GM18867 (cell line): ENCODE measurements around the gene CARMIL1.

Experiments used
- ATAC-seq: cut with Tn5 transposase; IDR thresholded peaks from one replicate; pipeline ENCODE4 v1.9.1; 2021; ENCODE audit warnings: mild to moderate bottlenecking, moderate library complexity; ENCODE audit not compliant: unreplicated experiment

CARMIL1 gene

GRCh38 chr6:25332165-25332564 is 53.0 kb downstream of the CARMIL1 start:
- ATAC-seq = no peak

GRCh38 chr6:25332655-25333071 is 53.5 kb downstream of the CARMIL1 start:
- no peak for ATAC-seq

GRCh38 chr6:25333471-25333870 is 54.3 kb downstream of the CARMIL1 start:
- ATAC-seq = no peak

DNA sequence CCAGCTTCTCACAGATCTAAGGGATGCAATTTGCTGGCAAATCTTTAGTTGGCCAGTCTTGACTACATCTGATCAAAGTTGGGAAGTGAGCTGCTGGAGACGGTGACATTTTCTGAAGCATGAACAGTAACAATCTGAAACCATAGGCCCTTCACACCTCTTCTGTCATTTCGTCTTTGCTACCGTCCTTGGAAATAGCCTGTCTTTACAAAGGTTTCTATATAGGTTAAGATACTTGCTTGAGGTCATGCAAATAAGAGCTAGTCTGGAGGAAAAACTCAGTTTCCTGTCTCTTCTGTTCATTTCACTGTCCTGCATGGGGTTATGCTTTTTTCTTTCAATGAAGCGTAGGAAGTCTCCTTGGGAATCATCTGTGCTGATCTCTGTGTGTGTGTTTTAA is 55.6 kb downstream of the CARMIL1 start:
- peak; percentile 84 for ATAC-seq

- no peak for ATAC-seq
Measured at GRCh38 chr6:25336996-25337395, 57.8 kb downstream of the CARMIL1 start.

- ATAC-seq = no peak
Measured at GRCh38 chr6:25337431-25337830, 58.3 kb downstream of the CARMIL1 start.

- no peak for ATAC-seq
Measured at GRCh38 chr6:25340431-25341202, 61.4 kb downstream of the CARMIL1 start.

GRCh38 chr6:25341203-25341552 is 62.0 kb downstream of the CARMIL1 start:
- peak; percentile 54 for ATAC-seq

- no peak for ATAC-seq
Measured at GRCh38 chr6:25341923-25342619, 62.9 kb downstream of the CARMIL1 start.

- ATAC-seq = no peak
Measured at GRCh38 chr6:25342802-25343201, 63.6 kb downstream of the CARMIL1 start.

DNA sequence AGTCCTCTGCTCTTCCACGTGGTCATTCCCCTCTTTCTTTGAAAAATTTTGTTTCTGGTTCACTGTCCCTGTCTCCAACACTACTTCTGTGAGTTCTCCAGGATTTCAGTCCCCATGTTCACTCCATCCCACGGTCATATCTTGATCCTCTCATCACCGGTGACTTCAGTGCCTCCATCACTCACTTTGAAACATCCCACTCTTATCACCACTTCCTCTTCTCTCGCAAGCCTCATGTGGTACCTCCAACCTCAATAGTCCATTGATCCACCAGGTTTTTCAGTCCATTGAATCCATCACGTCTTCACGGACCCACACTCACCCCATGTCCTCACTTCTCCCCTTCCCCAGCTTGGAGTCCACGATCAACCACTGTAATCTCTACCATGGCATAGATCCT is 64.8 kb downstream of the CARMIL1 start:
- no peak for ATAC-seq

DNA sequence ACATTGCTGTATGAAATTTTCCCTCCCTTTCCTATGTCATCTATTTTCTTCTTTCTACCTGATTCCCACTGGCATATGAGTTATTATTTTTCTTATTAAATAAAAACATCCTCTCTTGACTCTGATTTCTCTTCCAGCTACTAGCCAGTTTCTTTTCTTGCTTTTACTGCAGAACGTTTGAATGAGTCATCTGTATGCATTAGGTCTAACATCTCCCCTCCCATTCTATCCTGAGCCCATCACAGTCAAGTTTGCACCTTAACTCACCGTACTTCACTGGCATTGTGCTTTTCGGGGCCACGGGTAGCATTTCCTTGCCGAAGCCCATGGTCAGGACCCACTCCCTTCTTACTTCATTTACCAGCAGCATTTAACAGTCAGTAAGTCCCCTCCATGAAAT is 65.7 kb downstream of the CARMIL1 start:
- ATAC-seq = no peak

GRCh38 chr6:25346064-25346463 is 66.9 kb downstream of the CARMIL1 start:
- no peak for ATAC-seq

- no peak for ATAC-seq
Measured at GRCh38 chr6:25350573-25350972, 71.4 kb downstream of the CARMIL1 start.

DNA sequence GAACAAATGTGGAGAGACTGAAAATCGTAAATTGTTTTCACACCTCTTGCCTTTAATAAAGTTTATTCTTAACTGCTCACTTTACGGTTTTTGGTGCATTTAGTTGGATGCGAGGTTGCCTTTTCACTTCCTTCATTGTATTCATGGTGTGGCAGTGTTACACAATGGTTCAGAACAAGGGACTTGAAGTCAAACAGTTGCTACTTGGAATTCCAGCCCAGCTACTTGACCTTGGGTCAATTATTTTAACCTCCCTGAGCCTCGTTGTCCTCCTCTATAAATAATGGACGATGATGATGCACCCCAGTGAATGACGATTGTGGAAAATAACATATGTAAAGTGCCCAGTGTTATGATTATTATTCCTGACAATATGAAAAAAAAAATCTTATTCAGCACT is 72.3 kb downstream of the CARMIL1 start:
- no peak for ATAC-seq

GRCh38 chr6:25352285-25352684 is 73.1 kb downstream of the CARMIL1 start:
- no peak for ATAC-seq

DNA sequence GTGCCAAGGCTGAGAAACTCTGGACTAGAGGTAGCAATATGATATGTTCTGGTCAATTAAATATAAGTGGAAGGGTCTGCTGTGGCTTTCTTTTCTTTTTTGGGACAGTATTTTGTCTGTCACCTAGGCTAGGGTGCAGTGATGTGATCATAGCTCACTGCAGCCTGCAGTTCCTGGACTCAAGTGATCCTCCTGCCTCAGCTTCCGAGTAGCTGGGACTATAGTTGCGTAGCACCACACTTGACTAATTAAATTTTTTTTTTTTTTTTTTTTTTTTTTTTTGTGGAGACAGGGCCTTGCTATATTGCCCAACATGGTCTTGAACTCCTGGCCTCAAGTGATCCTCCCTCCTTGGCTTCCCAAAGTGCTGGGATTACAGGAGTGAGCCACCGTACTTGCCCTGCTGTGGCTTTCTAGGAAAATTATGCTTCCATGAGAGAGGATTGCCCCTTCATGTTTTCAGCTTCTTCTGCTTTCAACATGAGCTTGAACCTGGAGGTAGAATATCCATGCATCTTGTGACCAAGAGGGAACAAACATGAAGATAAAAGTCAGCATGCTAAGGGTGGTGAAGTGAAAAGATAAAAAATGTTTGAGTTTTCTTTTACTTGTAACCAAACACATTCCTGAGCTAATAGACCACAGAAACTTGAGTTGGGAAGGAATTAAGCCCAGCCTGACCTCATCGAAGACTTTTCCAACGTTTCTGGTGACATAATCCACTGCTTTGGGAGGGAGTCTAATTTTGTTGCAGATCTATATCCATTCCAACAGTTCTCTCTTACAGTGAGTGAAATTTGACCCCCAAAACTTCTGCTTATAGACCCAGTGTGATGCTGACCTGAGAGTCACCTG is 75.1 kb downstream of the CARMIL1 start:
- ATAC-seq = no peak

DNA sequence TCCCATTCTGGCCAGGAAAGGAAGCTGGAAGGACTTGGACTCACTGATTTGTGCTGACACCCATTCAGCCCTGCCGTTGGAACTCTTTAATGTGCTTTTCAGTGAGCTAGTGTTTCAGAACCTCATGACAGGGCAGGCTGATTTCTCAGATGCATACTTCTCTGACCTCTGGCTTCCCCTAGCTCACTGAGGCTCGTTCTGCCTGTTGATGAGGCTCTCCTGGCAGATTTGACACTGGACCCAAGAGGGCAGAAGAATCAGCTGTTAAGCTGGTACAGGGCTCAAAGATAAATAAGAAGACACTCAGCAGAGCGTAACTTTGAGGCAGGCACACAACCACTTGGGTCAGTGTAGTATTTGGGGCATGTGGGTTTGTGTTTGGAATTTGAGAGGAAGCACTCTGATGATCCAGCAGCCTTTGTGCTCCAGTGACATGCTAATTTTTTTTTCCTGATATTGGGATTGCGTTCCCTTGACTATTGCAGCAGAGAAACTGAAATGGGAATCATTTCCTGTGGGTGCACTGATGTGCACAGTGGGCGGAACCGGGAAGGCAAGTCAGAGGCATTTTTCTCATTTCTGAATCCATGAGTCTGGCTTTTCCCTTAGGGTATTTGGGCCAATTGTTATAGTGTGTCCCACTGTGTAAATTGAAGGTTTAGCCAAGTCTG is 80.2 kb downstream of the CARMIL1 start:
- ATAC-seq = no peak

DNA sequence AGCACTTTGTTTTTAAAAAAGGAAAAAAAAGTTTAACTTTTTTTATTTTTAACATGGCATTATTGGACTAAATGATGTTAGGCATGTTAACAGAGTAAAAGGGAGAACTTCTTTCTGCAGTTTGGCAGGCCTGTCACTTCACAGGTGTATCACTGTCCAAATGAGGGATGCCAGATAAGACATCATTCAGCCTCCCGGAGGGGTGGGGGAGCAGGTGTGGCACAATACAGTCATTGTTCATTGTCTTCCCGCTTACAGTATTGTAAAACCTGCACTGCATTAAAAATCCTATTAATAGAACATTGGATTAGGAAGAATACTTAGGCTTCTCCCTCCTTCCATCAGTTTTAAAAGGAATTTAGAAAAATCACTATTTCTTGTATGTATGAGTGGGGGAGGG is 80.7 kb downstream of the CARMIL1 start:
- no peak for ATAC-seq

- no peak for ATAC-seq
Measured at GRCh38 chr6:25360621-25361020, 81.4 kb downstream of the CARMIL1 start.

GRCh38 chr6:25363427-25363826 is 84.3 kb downstream of the CARMIL1 start:
- no peak for ATAC-seq
